KG1 (cell line): ENCODE measurements around the gene LHX3.
"Not testable (repeated sequence)": the region's sequence is repeated elsewhere in the genome, so short reads cannot be mapped to it uniquely, and the experiment has no call there.

ENCODE experiments used
- DNase-seq: peaks from one replicate; lab custom pipeline; 2025; lab: John Stamatoyannopoulos, UW

The LHX3 gene

GRCh38 chr9:136241542-136241941, 36.6 kb upstream of the LHX3 start:
- DNase-seq = no peak

- DNase-seq = no peak
Observed at GRCh38 chr9:136240941-136241340, 36.0 kb upstream of the LHX3 start.

GRCh38 chr9:136239983-136240330, 35.0 kb upstream of the LHX3 start:
- no peak for DNase-seq

GRCh38 chr9:136239135-136239982, 34.4 kb upstream of the LHX3 start:
- DNase-seq = no peak

- no peak for DNase-seq
Observed at GRCh38 chr9:136238342-136238732, 33.4 kb upstream of the LHX3 start.

GRCh38 chr9:136237486-136238341, 32.8 kb upstream of the LHX3 start:
- no peak for DNase-seq

GRCh38 chr9:136236471-136237410, 31.8 kb upstream of the LHX3 start:
- DNase-seq = not testable (repeated sequence)

- DNase-seq = no peak
Observed at GRCh38 chr9:136235709-136236455, 31.0 kb upstream of the LHX3 start.

- no peak for DNase-seq
Observed at GRCh38 chr9:136235171-136235570, 30.2 kb upstream of the LHX3 start.

- no peak for DNase-seq
Observed at GRCh38 chr9:136234597-136234996, 29.7 kb upstream of the LHX3 start.

GRCh38 chr9:136233868-136234267, 28.9 kb upstream of the LHX3 start:
- no peak for DNase-seq

GRCh38 chr9:136233411-136233810, 28.5 kb upstream of the LHX3 start:
- no peak for DNase-seq

- no peak for DNase-seq
Observed at GRCh38 chr9:136232969-136233368, 28.0 kb upstream of the LHX3 start.

- DNase-seq = peak; percentile 19
Observed at GRCh38 chr9:136231478-136232297, 26.8 kb upstream of the LHX3 start.

- DNase-seq = no peak
Observed at GRCh38 chr9:136230773-136231172, 25.8 kb upstream of the LHX3 start.

- no peak for DNase-seq
Observed at GRCh38 chr9:136230365-136230764, 25.4 kb upstream of the LHX3 start.

GRCh38 chr9:136229096-136230065, 24.5 kb upstream of the LHX3 start:
- DNase-seq = no peak

GRCh38 chr9:136228107-136228875, 23.4 kb upstream of the LHX3 start:
- no peak for DNase-seq
